Esophagus muscularis mucosa (tissue), 4 donors: ENCODE data around the gene G0S2. TPM values are rescaled to one million over a fixed set of nuclear protein-coding genes. Genes with fewer than 3 reads are reported as not detected.
A peak's percentile ranks its signal among the peaks of the same experiment; 100 is the strongest.

ENCODE experiments used
- DNase-seq: peaks from one replicate; pipeline ENCODE4 v3.0.0-alpha.2; 2017; ENCODE audit errors: extremely low spot score
- H3K27ac ChIP-seq, 4 donors: fragments of 200-600 bp; sonication (generic); replicated peaks in 1 of 4; 1 replicate in 3 of 4; 2 replicates in 1 of 4; pipeline ENCODE4 v1.5.1; 2016 to 2019; ENCODE audit warnings: mild to moderate bottlenecking in 1 of 4
- H3K27me3 ChIP-seq, 4 donors: fragments of 200-600 bp; sonication (generic); one replicate each; pipeline versions ENCODE4 v1.5.1 to v1.6.0; 2016 to 2019
- H3K36me3 ChIP-seq, 4 donors: fragments of 200-600 bp; sonication (generic); one replicate each; pipeline ENCODE4 v1.5.1; 2016 to 2019
- H3K4me1 ChIP-seq, 4 donors: fragments of 200-600 bp; sonication (generic); one replicate each; pipeline ENCODE4 v1.5.1; 2016 to 2019
- H3K4me3 ChIP-seq, 4 donors: fragments of 200-600 bp; sonication (generic); 1 replicate in 2 of 4; 2 replicates in 2 of 4; pipeline ENCODE4 v1.5.1; 2016 to 2019; ENCODE audit warnings: mild to moderate bottlenecking in 4 of 4, moderate library complexity in 1 of 4
- H3K9me3 ChIP-seq, 4 donors: fragments of 200-600 bp; sonication (generic); 1 replicate in 3 of 4; 2 replicates in 1 of 4; pipeline ENCODE4 v1.5.1; 2016 to 2019
- EP300 ChIP-seq: sonication (generic); formaldehyde crosslinking; IDR thresholded peaks from one replicate; pipeline ENCODE4 v1.6.1; 2017; ENCODE audit warnings: antibody characterized with exemption
- POLR2A ChIP-seq: fragments of 450-650 bp; IDR thresholded peaks from one replicate; pipeline ENCODE4 v1.6.1; 2017; ENCODE audit warnings: antibody characterized with exemption, moderate library complexity, mild to moderate bottlenecking, low read depth
- POLR2AphosphoS5 ChIP-seq, 2 donors: sonication (generic); formaldehyde crosslinking; IDR thresholded peaks; one replicate each; pipeline ENCODE4 v1.6.1; 2017; ENCODE audit warnings: antibody characterized with exemption in 2 of 2
- WGBS: methylation state at CpG from one replicate; pipeline ENCODE4 v1.1.5; 2018; 5-methylcytosine and 5-hydroxymethylcytosine counted together
- intact Hi-C: fragments of 100-400 bp; cut with DNase I; formaldehyde crosslinking; loops from one replicate; pipeline ENCODE4 v1.15.1; 2023
- total RNA-seq, 4 donors: library from RNA; depleted of rRNA; stranded (reverse); fragments of >200 nt; gene quantifications; one replicate each; pipeline versions ENCODE4 v1.1.0 to v1.2.1, GENCODE V29; 2016
- TF ChIP-seq, protein P1 (sequence below), 3 experiments: fragments of 200-600 bp in 2 of 3; fragments of 450-650 bp in 1 of 3; sonication (generic) in 2 of 3; IDR thresholded peaks; one replicate each; pipeline ENCODE4 v1.5.1; 2017 to 2019; ENCODE audit warnings: antibody characterized with exemption in 3 of 3, mild to moderate bottlenecking in 2 of 3, moderate library complexity in 1 of 3

The G0S2 gene
- total RNA-seq, 4 donors from 2014 or later, result 4.9 to 28.5 (median 17.4) TPM

DNA sequence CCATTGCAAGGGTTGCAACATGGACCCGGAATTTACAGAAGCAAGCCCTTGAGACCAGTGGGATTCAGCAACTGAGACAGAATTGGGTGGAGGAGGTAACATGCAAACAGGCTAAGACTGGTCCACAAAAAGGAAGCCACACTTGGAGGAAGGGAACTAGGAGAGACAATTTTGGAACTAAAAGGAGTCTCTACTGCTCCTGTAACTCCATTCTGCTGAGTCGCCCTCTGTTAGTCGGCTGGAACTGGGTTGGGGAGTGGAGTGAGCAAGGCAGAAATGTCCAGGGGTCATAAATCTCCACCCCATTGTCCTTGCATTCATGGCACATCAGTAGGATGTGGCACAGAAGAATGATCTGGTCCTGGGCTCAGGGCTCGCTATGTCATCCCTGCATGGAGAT lies 28.1 kb upstream of the G0S2 start:
- Histone ChIP-seq H3K4me3 (no peak overlapping the region), H3K4me1 (peaks cover 50 to 76% (median 60%) of the 10 kb centered on the region in 4 donors), H3K9me3 (no peaks in the 10 kb centered on the region), H3K27me3 (no peaks in the 10 kb centered on the region), H3K36me3 (no peaks in the 10 kb centered on the region), H3K27ac (no peak overlapping the region)
- no peak for DNase-seq
- WGBS, result 89% methylated on average over 4 of the region's 4 CpGs
- intact Hi-C loops, result no loop called here
- TF ChIP-seq POLR2AphosphoS5 (IDR thresholded peaks at IDR 0.05), result no peak
- TF ChIP-seq, protein P1, sequence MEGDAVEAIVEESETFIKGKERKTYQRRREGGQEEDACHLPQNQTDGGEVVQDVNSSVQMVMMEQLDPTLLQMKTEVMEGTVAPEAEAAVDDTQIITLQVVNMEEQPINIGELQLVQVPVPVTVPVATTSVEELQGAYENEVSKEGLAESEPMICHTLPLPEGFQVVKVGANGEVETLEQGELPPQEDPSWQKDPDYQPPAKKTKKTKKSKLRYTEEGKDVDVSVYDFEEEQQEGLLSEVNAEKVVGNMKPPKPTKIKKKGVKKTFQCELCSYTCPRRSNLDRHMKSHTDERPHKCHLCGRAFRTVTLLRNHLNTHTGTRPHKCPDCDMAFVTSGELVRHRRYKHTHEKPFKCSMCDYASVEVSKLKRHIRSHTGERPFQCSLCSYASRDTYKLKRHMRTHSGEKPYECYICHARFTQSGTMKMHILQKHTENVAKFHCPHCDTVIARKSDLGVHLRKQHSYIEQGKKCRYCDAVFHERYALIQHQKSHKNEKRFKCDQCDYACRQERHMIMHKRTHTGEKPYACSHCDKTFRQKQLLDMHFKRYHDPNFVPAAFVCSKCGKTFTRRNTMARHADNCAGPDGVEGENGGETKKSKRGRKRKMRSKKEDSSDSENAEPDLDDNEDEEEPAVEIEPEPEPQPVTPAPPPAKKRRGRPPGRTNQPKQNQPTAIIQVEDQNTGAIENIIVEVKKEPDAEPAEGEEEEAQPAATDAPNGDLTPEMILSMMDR (IDR thresholded peaks at IDR 0.05), result no peak
- TF ChIP-seq POLR2A, result no peak
- TF ChIP-seq EP300, result no peak

DNA sequence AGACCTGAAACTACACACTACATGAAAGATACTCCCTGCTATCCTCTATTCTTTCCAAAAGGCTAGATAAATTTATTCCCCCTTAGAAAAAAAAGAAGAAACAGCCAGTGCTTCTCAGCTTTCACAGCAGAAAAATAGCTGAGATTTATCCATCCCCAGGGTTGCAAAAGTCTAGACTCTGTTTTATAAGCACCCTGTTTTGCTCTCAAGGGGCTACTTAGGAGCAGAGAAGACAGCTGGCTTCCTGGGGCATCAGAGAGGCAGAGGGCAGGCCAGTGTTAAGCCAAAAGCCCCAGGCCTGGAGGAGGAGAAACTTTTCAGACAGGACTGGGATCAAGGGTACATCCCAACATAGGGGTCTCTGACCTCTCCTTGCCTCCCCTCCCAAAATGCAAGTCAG lies 26.9 kb upstream of the G0S2 start:
- no peak for DNase-seq
- H3K36me3 ChIP-seq, result no peaks in the 10 kb centered on the region
- H3K9me3 ChIP-seq, result no peaks in the 10 kb centered on the region
- no peak for TF ChIP-seq POLR2A
- no peak for TF ChIP-seq POLR2AphosphoS5 (IDR thresholded peaks at IDR 0.05)
- no peak for TF ChIP-seq EP300
- TF ChIP-seq, protein P1 (IDR thresholded peaks at IDR 0.05), result no peak
- peak overlapping the region in 1 of 4 donors; percentile 55 for H3K27ac ChIP-seq
- H3K27me3 ChIP-seq, result no peaks in the 10 kb centered on the region
- intact Hi-C loops, result no loop called here
- H3K4me3 ChIP-seq, result no peak overlapping the region
- peaks cover 48 to 76% (median 60%) of the 10 kb centered on the region in 4 donors for H3K4me1 ChIP-seq

DNA sequence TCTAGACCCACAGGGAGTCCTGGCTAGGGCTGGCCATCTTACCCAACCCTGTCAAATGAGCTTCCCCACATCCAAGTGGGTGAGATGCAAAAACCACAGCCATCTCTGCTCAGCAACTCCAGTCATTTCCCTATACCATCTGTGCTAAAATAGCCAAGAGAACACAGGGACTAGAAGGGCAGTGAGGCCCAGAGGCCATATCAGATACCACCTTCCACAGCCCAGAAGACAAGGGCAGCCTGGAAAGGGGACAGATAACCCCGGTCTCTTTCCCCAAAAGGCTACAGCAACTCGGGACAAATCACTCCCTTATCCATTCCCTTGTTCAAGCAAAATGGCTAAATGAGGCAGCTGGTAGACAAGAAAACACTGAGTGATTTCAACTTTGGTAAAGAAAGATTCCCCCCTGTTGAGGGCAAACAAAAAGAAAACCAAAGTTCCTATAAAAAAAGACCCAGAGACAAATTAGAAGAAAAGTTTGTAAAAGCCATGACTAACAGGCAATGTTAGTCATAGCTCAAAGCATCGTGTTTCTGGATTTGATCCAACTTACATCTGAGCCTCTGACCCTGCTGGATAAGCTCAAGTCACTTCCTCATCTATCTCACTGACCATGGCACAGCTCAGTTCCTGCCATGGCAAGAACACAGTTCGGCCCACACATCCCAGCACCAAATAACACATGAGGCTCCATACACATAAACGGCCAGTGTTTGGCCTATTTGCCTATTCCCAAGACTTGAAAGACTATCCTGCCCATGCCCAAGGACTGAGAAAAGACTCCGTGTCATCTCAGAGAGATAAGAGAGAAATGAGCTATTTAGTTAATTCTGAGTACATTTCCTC lies 26.1 kb upstream of the G0S2 start:
- Histone ChIP-seq H3K4me1 (peaks cover 42 to 76% (median 57%) of the 10 kb centered on the region in 4 donors), H3K9me3 (no peaks in the 10 kb centered on the region), H3K27ac (peak overlapping the region in 2 of 4 donors; percentile 30 to 55), H3K27me3 (no peaks in the 10 kb centered on the region), H3K36me3 (no peaks in the 10 kb centered on the region), H3K4me3 (no peak overlapping the region)
- no peak for DNase-seq
- no peak for TF ChIP-seq EP300
- TF ChIP-seq, protein P1 (IDR thresholded peaks at IDR 0.05), result no peak
- TF ChIP-seq POLR2AphosphoS5 (IDR thresholded peaks at IDR 0.05), result no peak
- no peak for TF ChIP-seq POLR2A
- WGBS, result 53% methylated on average over 6 of the region's 6 CpGs
- intact Hi-C loops, result no loop called here

DNA sequence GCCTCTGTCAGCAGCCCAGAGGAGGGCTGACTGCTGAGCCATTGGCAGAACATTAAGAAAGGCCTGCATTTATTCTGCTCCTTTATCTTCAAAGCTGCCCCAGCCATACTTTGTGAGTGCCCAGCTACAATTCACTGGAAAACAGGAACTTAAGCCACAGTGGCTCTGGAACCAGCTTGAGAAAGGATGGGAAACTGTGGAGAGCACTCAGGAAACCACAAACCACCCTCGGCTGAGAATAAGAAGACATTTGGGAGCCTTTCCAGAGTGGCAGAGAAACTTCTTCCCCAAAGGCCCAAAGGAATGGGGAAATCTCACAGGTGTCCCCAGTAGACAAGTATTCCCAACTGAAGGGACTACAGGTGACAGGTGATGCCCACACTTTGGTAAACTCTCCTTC lies 24.8 kb upstream of the G0S2 start:
- TF ChIP-seq, protein P1 (IDR thresholded peaks at IDR 0.05), result no peak
- TF ChIP-seq EP300 (no peak), POLR2A (no peak), POLR2AphosphoS5 (IDR thresholded peaks at IDR 0.05) (no peak)
- Histone ChIP-seq H3K4me3 (no peak overlapping the region), H3K4me1 (peaks cover 35 to 66% (median 48%) of the 10 kb centered on the region in 4 donors), H3K9me3 (no peaks in the 10 kb centered on the region), H3K27me3 (no peaks in the 10 kb centered on the region), H3K27ac (no peak overlapping the region), H3K36me3 (no peaks in the 10 kb centered on the region)
- intact Hi-C loops, result no loop called here
- 67% methylated on average over 1 of the region's 1 CpG for WGBS
- DNase-seq, result no peak
